Measurements from ENCODE around the gene HOGA1.
A peak's percentile ranks its signal among the peaks of the same experiment; 100 is the strongest.
"Not testable (repeated sequence)": the region's sequence is repeated elsewhere in the genome, so short reads cannot be mapped to it uniquely, and the experiment has no call there.

The HOGA1 gene

DNA sequence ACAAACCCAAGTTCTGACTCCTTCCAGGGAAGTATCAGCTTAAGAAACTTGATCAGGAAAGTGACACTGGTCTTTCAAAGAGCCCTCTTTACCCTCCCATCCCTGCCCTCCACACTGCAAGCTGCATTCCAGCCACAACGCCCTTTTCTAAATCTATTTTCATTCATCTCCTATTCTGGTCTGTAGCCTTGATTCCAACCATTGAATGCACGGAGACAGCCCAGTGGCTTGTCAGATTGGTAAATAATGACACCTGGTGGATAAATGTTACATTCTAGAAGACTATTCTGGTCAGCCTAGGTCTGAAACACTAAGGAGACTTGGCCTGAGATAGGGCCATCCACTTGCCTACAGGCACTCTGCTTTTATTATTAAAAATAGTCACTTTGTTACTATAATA lies 28.2 kb downstream of the HOGA1 start:
- DNase-seq = peak; percentile 41

DNA sequence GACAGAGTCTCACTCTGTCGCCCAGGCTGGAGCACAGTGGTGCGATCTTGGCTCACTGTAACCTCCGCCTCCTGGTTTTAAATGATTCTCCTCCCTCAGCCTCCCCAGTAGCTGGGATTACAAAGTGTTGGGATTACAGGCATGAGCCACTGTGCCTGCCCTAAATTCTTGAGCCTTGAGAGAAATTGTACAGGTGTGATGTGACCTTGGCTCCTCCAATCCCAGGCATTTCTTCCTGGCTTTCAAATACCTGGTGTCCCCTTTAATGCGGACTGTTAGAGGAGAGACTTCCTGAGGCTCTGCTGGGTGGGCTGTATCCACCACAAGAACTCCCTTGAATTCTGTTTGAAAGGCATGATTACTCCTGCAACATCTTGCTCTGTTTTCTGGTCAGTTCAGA lies 34.1 kb downstream of the HOGA1 start:
- no peak for DNase-seq

DNA sequence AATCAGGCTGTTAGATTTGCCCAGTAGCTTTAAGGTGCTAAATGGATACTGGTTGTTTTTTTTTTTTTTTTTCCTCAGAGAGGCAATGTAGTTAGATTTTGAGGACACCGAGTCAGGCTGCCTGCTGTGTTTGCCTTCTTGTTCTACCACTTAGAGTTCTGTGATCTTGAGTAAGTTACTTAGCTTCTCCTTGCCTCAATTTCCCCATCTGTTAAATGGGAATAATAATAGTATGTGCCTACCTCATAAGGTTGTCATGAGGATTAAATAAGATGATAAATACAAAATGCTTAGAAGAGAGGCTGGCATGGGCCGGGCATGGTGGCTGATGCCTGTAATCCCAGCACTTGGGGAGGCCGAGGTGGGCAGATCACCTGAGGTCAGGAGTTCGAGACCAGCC lies 34.5 kb downstream of the HOGA1 start:
- DNase-seq = no peak

DNA sequence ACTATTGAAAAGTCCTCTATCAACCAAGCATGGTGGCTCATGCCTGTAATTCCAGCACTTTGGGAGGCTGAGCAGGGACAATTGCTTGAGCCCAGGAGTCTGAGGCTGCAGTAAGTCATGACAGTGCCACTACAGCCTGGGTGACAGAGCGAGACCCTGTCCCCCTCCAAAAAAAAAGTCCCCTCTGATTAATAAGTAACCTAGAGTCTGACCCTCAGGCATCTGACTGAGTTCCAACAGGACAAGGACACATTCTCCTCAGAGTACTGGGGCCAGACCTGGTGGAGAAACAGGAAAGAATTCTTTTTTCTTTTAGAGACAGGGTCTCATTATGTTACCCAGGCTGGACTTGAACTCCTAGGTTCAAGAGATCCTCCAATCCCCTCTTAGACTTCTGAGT lies 39.1 kb downstream of the HOGA1 start:
- DNase-seq = no peak

DNA sequence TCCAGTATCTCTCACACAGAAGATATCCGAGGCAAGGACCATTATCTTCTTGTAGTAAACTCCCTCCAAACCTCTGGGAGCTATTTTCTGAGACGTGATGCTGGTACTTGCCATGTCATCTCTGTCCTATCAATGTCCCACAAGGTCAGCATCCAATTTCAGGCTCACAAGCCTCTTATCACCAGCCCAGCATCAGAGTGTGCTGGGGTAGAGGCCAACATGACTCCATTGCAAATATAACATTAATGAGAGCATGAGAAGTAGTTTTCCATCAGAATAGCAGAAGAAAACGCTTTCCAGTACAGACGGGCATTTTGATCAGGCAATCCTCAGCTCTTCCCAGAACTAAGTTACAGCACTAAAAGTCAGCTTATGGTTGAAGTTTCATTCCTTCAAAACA lies 43.5 kb downstream of the HOGA1 start:
- DNase-seq = no peak

DNA sequence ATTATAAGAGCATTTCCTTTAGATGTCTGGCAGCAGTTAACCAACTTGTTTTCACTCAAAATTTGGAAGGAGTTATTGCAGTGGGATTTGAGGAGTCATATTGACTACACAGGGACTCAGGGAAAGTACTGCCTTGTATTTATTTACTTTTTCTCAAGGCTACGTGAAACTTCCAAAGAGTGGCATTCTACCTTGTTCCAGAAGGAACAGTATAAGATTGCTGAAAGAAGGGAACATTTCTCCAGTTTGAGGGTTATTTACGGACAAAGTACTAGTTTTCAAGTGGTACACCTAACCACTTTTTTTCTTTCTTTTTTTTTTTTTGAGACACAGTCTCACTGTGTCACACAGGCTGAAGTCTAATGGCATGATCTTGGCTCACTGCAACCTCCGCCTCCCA lies 44.0 kb downstream of the HOGA1 start:
- no peak for DNase-seq

DNA sequence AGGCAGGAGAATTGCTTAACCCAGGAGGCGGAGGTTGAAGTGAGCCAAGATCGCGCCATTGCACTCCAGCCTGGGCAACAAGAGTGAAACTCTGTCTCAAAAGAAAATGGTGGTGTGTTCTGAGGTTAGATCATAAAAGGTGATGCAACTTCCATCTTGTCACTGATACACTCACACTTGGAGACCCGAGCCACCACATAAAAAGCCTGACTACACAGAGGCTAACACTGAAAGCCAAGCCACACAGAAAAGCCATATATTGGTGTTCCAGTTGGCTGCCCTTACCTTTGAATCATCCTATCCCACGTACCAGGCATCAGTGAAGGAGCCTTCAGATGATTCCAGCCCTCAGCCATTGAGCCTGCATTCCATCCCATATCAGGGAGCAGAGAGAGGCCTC lies 45.1 kb downstream of the HOGA1 start:
- DNase-seq = no peak

DNA sequence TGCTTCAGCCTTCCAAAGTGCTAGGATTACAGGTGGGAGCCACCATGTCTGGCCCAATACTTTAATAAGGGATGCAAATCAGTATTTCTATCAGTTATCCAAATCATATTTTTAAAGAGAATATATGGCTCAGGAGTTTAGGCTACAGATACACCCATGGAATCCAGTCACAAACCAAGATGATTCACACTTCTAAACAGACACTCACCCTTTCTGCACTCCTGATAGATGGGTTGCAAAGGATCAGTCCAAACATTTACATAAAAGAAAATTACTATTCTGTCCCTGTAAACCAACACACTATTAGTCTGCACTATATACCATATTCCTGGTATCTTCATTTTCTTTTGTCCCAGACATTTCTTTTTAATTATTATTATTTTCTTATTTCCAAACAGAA lies 46.9 kb downstream of the HOGA1 start:
- no peak for DNase-seq

DNA sequence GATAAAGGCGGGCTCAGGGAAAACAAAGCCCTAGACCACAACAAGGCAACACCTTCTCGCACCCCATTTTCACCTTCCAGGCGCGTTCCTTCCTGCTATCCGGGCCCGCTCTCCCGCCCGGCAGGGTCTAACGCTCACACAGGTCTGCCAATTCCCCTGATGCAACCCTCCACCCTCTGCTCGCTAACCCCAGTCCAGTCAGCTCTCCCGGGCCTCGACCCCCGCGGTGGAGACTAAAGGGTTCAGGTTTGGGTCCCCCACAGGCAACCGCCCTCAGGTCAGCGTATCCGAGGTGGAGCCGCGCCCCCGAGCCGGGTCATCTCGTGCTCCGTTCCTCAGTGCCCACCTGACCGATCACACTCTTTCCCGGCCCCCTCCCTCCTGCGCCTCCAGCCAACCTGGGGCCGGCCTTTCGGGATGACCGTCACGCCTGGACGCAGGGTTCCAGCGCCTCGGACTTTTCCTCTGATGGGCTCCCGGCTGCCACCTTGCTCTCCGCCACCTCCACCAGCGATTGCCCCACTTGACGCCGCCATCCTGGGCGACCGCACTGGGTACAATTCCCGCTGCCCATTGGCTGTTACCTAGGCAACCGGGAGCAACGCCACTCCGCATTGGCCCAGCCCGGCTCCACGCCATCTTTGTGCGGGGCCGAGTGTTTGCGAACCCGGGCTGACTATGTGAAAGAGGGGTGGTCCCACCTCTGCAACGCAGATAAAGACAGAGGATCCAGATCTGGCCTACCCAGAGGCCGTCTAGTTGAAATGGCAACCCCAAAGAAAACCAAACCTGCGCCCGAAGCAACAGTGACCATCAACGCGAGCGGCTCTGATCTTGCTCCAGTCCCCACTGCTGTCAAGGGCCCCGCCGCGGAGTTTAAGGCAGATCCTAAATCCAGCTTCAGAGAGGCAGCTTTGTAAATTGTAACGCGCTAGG lies 49.0 kb downstream of the HOGA1 start, which contains the start of gene MORN4:
Gene MORN4 (minus strand): TSS at position 552 of the 936 bp plus-strand sequence. CDS start 13,847 bp downstream, outside the sequence.
- peak; percentile 94 for DNase-seq

DNA sequence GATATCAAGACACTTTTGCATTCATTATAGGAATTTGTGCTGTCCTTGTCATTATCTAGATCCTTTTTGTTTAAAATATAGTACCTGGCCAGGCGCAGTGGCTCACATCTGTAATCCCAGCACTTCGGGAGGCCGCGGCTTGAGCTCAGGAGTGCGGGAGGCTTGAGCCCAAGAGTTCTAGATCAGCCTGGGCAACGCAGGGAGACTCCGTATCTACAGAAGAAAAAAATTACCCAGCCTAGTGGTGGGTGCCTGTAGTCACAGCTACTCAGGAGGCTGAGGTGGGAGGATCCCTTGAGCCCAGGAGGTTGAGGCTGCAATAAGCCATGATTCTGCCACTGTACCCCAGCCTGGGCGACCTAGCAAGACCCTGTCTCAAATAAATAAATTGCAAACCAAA lies 49.7 kb downstream of the HOGA1 start:
- DNase-seq = no peak

DNA sequence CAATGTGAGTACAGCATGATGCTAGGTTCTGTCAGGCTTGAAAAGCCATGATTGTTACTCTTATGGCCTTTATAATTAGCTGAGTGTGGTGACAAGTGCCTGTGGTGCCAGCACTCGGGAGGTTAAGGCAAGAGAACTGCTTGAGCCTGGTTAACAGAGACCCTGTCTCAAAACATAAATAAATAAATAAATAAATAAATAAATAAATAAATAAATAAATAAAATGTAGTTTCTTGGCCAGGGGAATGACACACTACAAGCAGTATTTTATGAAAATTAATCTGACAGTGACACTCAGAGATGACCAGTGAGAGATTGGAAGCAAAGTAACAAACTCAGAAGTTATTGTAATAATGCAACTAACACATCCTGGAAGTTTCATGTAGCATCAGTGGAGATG lies 51.4 kb downstream of the HOGA1 start:
- no peak for DNase-seq

DNA sequence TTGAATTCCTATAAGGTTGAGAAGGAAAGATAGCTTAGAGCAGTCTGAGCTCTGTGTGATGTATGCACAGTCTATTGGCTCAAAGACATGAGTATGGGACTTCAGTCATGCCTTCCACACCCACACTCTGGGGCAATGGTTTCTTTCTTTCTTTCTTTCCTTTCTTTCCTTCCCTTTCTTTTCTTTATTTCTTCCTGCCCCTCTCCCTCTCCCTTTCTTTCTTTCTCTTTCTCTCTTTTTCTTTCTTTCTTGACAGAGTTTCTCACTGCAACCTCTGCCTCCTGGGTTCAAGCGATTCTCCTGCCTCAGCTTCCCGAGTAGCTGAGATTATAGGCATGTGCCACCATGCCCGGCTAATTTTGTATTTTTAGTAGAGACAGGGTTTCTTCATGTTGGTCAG lies 54.9 kb downstream of the HOGA1 start:
- DNase-seq = not testable (repeated sequence)

DNA sequence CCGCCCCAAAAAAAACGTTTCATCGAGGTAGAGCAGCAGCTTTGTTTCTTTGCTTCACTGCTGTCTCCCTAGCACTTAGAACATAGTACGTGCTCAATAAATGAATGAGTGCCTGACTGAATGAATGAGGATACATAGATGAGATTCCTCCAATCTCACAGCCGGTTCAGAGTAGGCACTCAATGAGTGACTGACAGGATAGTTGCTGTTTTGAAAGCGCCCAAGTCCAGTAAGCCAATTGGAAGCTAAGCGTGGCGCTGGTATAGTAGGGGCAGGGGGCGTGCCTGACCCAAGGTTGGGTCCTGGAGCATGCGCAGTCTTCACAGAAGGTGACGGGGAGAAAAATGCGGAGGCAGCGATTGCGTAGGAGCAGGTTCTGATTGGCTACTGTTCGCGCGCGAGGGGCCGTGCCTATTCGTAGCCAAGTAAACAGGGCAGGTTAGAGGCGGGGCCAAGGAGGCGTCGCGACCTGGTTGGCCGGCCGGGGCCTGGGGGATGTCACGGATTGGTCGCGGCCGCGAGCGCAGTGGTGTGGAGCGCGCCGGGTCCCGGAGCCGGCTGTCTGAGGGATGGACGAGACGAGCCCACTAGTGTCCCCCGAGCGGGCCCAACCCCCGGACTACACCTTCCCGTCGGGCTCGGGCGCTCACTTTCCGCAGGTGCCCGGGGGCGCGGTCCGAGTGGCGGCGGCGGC lies 56.1 kb downstream of the HOGA1 start, which contains the start of gene PI4K2A:
Gene PI4K2A (plus strand): TSS at position 498 of the 694 bp plus-strand sequence. CDS start 72 bp downstream, at position 570.
- DNase-seq = peak; percentile 98

DNA sequence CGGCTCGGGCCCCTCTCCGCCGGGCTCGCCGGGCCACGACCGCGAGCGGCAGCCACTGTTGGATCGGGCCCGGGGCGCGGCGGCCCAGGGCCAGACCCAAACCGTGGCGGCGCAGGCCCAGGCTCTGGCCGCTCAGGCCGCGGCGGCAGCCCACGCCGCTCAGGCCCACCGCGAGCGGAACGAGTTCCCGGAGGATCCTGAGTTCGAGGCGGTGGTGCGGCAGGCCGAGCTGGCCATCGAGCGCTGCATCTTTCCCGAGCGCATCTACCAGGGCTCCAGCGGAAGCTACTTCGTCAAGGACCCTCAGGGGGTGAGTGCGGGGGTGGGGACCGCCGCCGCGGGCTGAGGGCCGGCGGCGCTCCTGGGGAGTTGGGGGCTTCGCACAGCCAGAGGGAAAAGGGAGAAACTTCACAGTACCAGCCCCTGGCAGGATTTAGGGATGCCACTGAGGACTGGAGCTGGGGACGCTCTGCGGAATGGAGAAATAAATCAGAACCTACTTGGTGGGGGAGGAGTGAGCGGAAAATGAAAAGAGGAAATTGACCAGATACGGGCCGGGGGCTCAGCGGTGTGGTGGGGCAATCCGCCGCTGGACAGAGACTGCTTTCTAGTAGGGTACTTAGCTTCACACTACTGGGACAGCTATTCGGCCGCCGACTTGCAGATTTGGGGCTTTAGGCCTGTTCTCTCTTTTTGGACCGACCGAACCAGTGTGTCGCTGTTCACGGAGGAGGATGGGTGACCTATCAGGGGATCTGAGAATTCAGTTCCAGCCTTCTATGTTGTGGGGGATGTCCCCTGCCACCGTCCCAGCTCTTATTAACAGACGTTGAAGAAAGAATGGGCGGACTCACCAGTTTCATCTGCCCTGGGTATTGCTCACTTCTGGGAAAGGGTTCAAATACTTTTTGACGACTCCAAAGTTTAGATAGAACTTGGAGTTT lies 57.0 kb downstream of the HOGA1 start:
- DNase-seq = no peak

DNA sequence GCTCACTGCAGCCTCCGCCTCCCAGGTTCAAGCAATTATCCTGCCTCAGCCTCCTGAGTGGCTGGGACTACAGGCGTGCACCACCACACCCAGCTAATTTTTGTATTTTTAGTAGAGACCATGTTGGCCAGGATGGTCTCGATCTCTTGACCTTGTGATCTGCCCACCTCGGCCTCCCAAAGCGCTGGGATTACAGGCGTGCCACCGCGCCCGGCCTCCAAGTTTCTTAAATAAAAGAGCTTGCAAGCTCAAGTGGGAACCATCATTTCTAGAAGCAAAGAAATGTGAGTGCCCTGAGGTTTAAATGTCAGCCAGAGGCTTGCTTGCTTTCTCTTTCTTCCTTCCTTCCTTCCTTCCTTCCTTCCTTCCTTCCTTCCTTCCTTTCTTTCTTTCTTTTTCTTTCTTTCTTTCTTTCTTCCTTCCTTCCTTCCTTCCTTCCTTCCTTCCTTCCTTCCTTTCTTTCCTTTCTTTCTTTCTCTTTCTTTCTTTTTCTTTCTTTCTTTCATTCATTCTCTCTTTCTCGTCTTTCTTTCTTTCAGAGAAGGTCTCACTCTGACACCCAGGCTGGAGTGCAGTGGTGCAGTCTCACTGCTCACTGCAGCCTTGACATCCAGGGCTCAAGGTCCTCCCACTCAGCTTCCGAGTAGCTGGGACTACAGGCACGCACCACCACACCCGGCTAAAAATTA lies 58.4 kb downstream of the HOGA1 start:
- DNase-seq = not testable (repeated sequence)

DNA sequence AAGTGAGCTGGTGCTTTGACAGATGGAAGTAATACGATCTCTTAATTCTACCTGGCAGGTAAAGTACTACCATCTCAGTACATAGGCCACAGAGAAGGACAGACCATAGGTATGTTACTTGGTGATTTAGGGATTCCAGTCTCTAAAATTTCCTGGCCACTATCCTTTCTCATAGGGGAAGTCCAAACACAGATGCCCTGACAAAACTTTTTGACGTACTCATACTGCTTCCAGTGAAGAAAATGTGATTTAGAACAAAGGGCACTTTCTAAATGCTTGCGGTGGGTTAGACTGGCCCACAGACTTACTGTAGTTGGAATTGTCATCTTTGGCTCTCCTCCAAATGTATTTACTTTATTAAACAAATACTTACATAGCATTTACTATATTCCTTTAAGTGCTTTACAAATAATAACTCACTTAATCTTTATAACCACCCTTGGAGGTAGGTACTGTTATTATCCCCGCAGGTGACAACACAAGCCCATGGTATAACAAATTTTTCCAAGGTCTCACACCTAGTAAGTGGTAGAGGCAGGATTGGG lies 59.3 kb downstream of the HOGA1 start:
- no peak for DNase-seq

DNA sequence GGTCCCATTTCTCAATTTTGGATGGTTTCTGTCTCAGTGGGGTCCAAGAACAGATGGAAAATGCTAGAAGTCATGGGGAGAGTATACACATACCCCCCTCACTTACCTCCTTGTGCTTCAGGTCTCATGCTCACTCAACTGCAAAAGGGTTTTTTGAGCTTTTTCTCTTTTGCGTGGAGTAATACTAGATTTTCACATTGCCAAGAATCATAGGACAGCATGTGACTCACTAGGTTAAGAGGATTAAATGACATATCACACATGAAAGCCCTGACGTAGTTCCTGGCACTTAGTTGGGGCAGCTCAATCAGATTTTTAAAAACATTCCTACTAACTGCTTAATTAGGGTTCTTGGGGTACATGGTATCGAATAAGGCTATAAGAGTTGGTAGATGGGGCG lies 60.7 kb downstream of the HOGA1 start:
- DNase-seq = no peak

DNA sequence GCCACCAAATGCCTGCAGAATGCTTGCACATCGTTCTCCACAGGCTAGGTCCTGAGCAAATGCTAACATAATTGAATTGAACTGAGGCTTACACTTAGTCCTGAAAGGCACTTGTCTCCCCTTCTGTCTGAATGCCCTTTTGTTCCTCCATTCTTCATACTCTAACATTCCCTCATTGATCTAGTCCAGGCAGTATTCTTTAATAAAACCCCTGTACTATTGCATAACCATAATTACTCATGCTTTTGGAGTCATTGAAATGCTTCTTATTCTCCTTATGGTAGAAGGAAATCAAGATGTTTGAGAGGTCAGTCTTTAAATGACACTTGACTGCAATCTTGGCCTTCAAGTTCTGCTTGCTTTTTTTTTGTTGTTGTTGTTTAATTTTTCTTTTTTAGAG lies 63.4 kb downstream of the HOGA1 start:
- no peak for DNase-seq

DNA sequence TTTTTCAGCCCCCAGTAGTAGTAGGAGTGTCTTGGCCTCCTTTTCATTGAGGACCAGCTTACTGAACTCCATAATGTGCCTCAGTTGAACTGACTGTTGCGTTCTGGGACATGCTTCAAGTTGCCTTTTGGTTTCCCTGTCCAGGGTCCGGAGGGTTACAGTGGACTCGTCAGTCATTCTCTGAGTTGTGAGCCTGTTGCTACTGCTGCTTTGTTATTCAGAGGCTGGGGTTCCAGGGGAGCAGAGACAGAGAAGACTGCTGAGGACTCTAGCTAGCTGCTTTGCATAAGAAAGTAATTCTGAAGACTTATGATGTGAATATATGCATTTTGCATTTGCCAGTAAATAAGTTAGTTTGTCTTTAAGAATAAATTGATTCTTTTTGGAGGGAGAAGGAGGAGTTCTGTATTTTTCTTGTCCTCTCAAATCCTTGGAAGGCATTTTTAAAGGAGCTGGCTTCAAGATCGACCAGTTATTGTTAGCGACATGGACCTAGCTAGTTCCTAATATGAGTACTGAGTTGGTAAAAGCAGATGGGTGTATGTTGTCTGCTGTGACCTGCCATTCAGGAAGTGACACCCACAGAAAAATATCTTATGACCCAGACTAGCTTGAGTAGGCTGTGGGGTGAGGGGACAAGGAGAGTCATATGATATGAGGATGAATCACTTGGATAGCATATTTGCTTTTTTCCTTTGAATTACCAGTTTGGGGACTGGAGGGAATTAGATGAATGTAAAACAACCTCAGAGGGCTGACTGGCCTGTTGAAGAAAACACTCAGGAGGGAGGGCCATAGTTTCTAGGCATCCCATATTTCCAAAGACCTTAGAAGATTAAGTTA lies 64.6 kb downstream of the HOGA1 start:
- no peak for DNase-seq

DNA sequence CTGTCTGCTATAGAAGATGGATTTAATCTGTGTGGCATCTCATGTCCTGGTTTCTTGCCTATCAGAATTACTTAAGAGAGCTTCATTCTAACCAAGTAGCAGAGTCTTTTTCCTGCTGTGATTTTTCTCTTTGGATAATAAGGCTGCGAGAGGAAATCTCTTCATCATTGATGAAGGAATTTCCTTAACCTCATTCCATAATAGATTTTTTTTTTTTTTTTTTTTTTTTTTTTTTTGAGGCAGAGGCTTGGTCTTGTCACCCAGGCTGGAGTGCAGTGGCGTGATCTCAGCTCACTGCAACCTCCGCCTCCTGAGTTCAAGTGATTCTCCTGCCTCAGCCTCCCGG lies 65.2 kb downstream of the HOGA1 start:
- DNase-seq = not testable (repeated sequence)

DNA sequence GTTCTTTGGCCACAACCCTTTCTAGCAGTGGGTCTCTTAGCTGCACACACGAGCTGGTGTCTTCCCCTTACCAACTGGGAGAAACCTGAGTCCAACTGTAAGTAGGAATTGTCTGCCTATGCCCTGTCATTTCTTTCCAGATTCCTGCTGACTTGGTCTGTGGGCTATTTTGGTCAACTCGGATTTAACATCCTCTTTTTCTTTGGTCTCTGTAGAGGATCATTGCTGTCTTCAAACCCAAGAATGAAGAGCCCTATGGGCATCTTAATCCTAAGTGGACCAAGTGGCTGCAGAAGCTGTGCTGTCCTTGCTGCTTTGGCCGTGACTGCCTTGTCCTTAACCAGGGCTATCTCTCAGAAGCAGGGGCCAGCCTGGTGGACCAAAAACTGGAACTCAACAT lies 66.5 kb downstream of the HOGA1 start:
- peak; percentile 7 for DNase-seq
